Coronary artery (tissue), 2 donors: ENCODE measurements around the gene CIT.

Experiments
- DNase-seq: peaks from one replicate; pipeline ENCODE4 v3.0.0-alpha.2; 2017; ENCODE audit warnings: low spot score
- H3K27ac ChIP-seq, 2 donors: fragments of 200-600 bp; sonication (generic); one replicate each; pipeline ENCODE4 v1.5.1; 2016 to 2019
- H3K4me3 ChIP-seq: fragments of 200-600 bp; sonication (generic); 2 replicates; pipeline ENCODE4 v1.5.1; 2016; ENCODE audit warnings: mild to moderate bottlenecking, moderate library complexity
- CTCF ChIP-seq: fragments of 200-600 bp; sonication (generic); IDR thresholded peaks from one replicate; pipeline ENCODE4 v1.5.1; 2019; ENCODE audit warnings: antibody characterized with exemption

Gene CIT

DNA sequence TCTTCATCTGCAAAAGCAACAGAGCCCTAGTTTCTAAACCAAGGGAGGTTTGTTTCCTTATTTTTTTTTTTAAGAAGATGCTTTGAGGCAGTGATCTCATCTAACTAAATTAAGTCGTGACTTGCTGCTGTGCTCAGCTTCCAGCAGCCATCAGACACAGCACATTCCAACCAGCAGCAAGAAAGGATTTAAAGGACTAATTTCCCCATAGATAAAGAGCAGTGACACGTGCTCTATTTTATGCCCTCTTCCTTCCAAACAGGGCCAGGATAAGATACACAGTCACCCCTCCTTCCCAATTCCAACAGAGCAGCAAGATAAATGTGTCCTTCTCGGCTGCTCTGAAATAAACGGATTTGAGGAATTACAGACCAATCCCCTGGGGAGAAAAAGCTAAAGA lies 127.5 kb downstream of the CIT start:
- no peak for DNase-seq
- no peak overlapping the region for H3K27ac ChIP-seq
- H3K4me3 ChIP-seq: no peak overlapping the region
- TF ChIP-seq CTCF: no peak

DNA sequence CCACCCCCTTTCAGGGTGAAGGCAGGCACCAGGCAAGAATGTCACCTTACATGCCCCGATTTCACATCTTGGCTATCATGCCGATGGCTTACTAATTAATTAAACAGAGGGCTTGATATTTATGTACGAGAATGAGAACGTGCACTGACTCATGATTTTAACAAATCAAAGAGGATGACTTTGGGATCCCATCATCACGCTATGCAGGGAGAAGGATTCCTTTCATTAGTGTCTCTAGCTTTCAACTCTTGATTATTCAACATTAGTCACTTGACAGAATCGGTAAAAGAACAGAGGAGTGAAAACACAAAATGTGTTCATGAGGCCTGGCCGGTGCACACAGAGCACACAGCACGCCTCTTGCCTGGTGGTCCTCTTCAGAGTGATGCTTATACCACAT lies 128.6 kb downstream of the CIT start:
- Histone ChIP-seq H3K27ac (no peak overlapping the region), H3K4me3 (no peak overlapping the region)
- DNase-seq: no peak
- no peak for TF ChIP-seq CTCF

GRCh38 chr12:119746169-119746568 lies 131.0 kb downstream of the CIT start:
- Histone ChIP-seq H3K4me3 (no peak overlapping the region), H3K27ac (no peak overlapping the region)
- DNase-seq: no peak
- no peak for TF ChIP-seq CTCF

- no peak for TF ChIP-seq CTCF
- Histone ChIP-seq H3K27ac (no peak overlapping the region), H3K4me3 (no peak overlapping the region)
- DNase-seq: no peak
These were observed 132.1 kb downstream of the CIT start for GRCh38 chr12:119744900-119745606.

DNA sequence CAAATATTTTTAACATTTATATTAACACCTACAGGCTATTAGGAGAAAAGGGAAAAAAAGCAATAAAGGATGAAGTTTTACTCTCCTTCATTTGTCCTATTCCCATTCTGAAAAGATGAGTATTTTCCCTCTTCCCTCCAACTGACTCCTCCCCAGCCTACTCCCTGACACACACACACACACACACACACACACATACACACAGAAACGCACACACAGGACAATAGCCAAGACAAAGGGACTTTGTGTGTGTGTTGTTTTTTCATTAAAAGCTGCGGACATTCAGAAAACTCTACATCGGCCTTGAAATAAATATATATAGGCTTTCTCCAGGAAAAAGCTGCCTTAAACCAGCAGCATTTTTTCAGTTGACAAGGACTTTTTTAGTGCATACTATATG lies 134.4 kb downstream of the CIT start:
- no peak for DNase-seq
- TF ChIP-seq CTCF: no peak
- Histone ChIP-seq H3K4me3 (no peak overlapping the region), H3K27ac (no peak overlapping the region)

GRCh38 chr12:119740830-119741229 lies 136.3 kb downstream of the CIT start:
- TF ChIP-seq CTCF: no peak
- no peak overlapping the region for H3K27ac ChIP-seq
- no peak overlapping the region for H3K4me3 ChIP-seq
- DNase-seq: no peak

DNA sequence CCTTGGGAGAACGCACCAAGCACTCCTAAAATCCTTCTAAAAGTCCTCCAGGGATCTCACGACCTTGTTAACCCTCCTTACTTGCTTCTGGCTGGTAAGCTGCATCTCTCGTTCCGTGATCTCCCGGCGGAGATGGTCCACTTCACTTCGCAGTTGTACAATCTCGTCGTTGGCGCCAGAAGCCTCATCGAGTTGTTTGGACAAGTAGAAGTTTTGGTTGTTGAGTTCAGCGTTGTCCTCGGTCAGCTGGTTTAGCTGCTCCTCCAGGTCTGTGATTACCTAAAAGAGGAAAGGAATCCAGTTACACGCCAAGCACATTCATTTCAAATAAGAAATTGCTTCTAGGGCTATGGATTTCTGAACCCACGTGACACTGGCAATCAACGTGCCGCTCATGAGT lies 142.0 kb downstream of the CIT start:
- Histone ChIP-seq H3K4me3 (no peak overlapping the region), H3K27ac (no peak overlapping the region)
- TF ChIP-seq CTCF: no peak
- DNase-seq: no peak
